Measurements from ENCODE around the gene RPS6KA3.

Gene RPS6KA3

GRCh38 chrX:20224814-20225487 is 41.8 kb downstream of the RPS6KA3 start:
- no peak overlapping the region for H3K27ac ChIP-seq
- H3K36me3 ChIP-seq: peaks cover 0 to 18% (median 8%) of the 10 kb centered on the region in 11 experiments; a peak in 14 of 22 replicates
- peak overlapping the region in 1 of 11 experiments; percentile 30; a peak in 1 of 22 replicates for H3K4me2 ChIP-seq
- peaks cover 0 to 4% (median 0%) of the 10 kb centered on the region in 11 experiments; a peak in 1 of 22 replicates for H4K20me1 ChIP-seq
- H3K4me3 ChIP-seq: no peak overlapping the region
- H3K27me3 ChIP-seq: no peaks in the 10 kb centered on the region
- H3K9me3 ChIP-seq (replicated peaks in 1 of 11): no peaks in the 10 kb centered on the region
- TF ChIP-seq Cebpa-rat (IDR thresholded peaks at IDR 0.05): no peak
- H3K4me1 ChIP-seq: peaks cover 0 to 42% (median 0%) of the 10 kb centered on the region in 10 experiments; a peak in 6 of 20 replicates
- no peak overlapping the region for H3K9ac ChIP-seq

GRCh38 chrX:20221902-20222301 is 44.8 kb downstream of the RPS6KA3 start:
- Histone ChIP-seq H3K4me3 (no peak overlapping the region), H3K4me1 (peaks cover 0 to 55% (median 7%) of the 10 kb centered on the region in 10 experiments; a peak in 9 of 20 replicates), H3K36me3 (peaks cover 0 to 6% (median 0%) of the 10 kb centered on the region in 11 experiments; a peak in 3 of 22 replicates), H3K9ac (no peak overlapping the region), H3K4me2 (no peak overlapping the region), H3K27me3 (no peaks in the 10 kb centered on the region), H3K27ac (no peak overlapping the region), H3K9me3 (replicated peaks in 1 of 11) (no peaks in the 10 kb centered on the region), H4K20me1 (peaks cover 0 to 4% (median 0%) of the 10 kb centered on the region in 11 experiments; a peak in 1 of 22 replicates)
- TF ChIP-seq Cebpa-rat (IDR thresholded peaks at IDR 0.05): no peak

GRCh38 chrX:20218836-20219505 is 47.7 kb downstream of the RPS6KA3 start:
- Histone ChIP-seq H3K27me3 (no peaks in the 10 kb centered on the region), H4K20me1 (0 out of 22 replicates have a peak, but pooled peaks cover 0 to 4% (median 0%) of the 10 kb centered on the region in 11 experiments), H3K4me2 (no peak overlapping the region), H3K4me3 (no peak overlapping the region), H3K27ac (no peak overlapping the region), H3K36me3 (peaks cover 0 to 13% (median 0%) of the 10 kb centered on the region in 11 experiments; a peak in 3 of 22 replicates), H3K9me3 (replicated peaks in 1 of 11) (no peaks in the 10 kb centered on the region), H3K4me1 (peaks cover 0 to 37% (median 8%) of the 10 kb centered on the region in 10 experiments; a peak in 7 of 20 replicates), H3K9ac (no peak overlapping the region)
- no peak for TF ChIP-seq Cebpa-rat (IDR thresholded peaks at IDR 0.05)

- no peak overlapping the region for H3K27ac ChIP-seq
- H3K9ac ChIP-seq: no peak overlapping the region
- no peaks in the 10 kb centered on the region for H3K9me3 ChIP-seq (replicated peaks in 1 of 11)
These were observed 48.8 kb downstream of the RPS6KA3 start for GRCh38 chrX:20217906-20218305.

GRCh38 chrX:20217271-20217670 is 49.4 kb downstream of the RPS6KA3 start:
- H3K4me1 ChIP-seq: peaks cover 0 to 21% (median 8%) of the 10 kb centered on the region in 10 experiments; a peak in 6 of 20 replicates
- peak overlapping the region in 3 of 11 experiments; percentile 20 to 44 (median 26); a peak in 4 of 22 replicates for H3K4me2 ChIP-seq
- 0 out of 22 replicates have a peak, but pooled peaks cover 0 to 4% (median 0%) of the 10 kb centered on the region in 11 experiments for H4K20me1 ChIP-seq
- TF ChIP-seq Cebpa-rat (IDR thresholded peaks at IDR 0.05): no peak
- no peaks in the 10 kb centered on the region for H3K9me3 ChIP-seq (replicated peaks in 1 of 11)
- H3K9ac ChIP-seq: no peak overlapping the region
- H3K4me3 ChIP-seq: no peak overlapping the region
- H3K27me3 ChIP-seq: no peaks in the 10 kb centered on the region
- H3K36me3 ChIP-seq: peaks cover 0 to 14% (median 0%) of the 10 kb centered on the region in 11 experiments; a peak in 3 of 22 replicates
- H3K27ac ChIP-seq: no peak overlapping the region

More at GRCh38 chrX:20217906-20218305, 48.8 kb downstream of the RPS6KA3 start:
- TF ChIP-seq Cebpa-rat (IDR thresholded peaks at IDR 0.05): no peak
- Histone ChIP-seq H3K4me3 (no peak overlapping the region), H3K36me3 (peaks cover 0 to 14% (median 0%) of the 10 kb centered on the region in 11 experiments; a peak in 3 of 22 replicates), H4K20me1 (0 out of 22 replicates have a peak, but pooled peaks cover 0 to 4% (median 0%) of the 10 kb centered on the region in 11 experiments), H3K4me2 (peak overlapping the region in 1 of 11 experiments; percentile 44; a peak in 2 of 22 replicates), H3K27me3 (no peaks in the 10 kb centered on the region), H3K4me1 (peaks cover 0 to 26% (median 8%) of the 10 kb centered on the region in 10 experiments; a peak in 6 of 20 replicates)

- Histone ChIP-seq H4K20me1 (peaks cover 0 to 10% (median 0%) of the 10 kb centered on the region in 11 experiments; a peak in 4 of 22 replicates), H3K36me3 (peaks cover 0 to 14% (median 0%) of the 10 kb centered on the region in 11 experiments; a peak in 2 of 22 replicates), H3K9ac (no peak overlapping the region), H3K4me1 (peaks cover 0 to 17% (median 8%) of the 10 kb centered on the region in 10 experiments; a peak in 6 of 20 replicates), H3K27me3 (no peaks in the 10 kb centered on the region), H3K9me3 (replicated peaks in 1 of 11) (no peaks in the 10 kb centered on the region), H3K27ac (no peak overlapping the region), H3K4me2 (no peak overlapping the region), H3K4me3 (no peak overlapping the region)
- no peak for TF ChIP-seq Cebpa-rat (IDR thresholded peaks at IDR 0.05)
These were observed 51.1 kb downstream of the RPS6KA3 start for GRCh38 chrX:20215565-20215964.

GRCh38 chrX:20212486-20213089 is 54.1 kb downstream of the RPS6KA3 start:
- Histone ChIP-seq H3K27me3 (no peaks in the 10 kb centered on the region), H3K9me3 (replicated peaks in 1 of 11) (no peaks in the 10 kb centered on the region), H4K20me1 (peaks cover 0 to 11% (median 0%) of the 10 kb centered on the region in 11 experiments; a peak in 4 of 22 replicates), H3K27ac (no peak overlapping the region), H3K9ac (no peak overlapping the region), H3K4me1 (peaks cover 0 to 12% (median 7%) of the 10 kb centered on the region in 10 experiments; a peak in 6 of 20 replicates), H3K4me2 (no peak overlapping the region), H3K4me3 (no peak overlapping the region), H3K36me3 (peaks cover 10 to 33% (median 17%) of the 10 kb centered on the region in 11 experiments; a peak in 21 of 22 replicates)
- TF ChIP-seq Cebpa-rat (IDR thresholded peaks at IDR 0.05): no peak

GRCh38 chrX:20211261-20211786 is 55.4 kb downstream of the RPS6KA3 start:
- no peak overlapping the region for H3K27ac ChIP-seq
- no peaks in the 10 kb centered on the region for H3K4me1 ChIP-seq
- no peak overlapping the region for H3K9ac ChIP-seq
- no peaks in the 10 kb centered on the region for H3K27me3 ChIP-seq
- H4K20me1 ChIP-seq: peaks cover 0 to 11% (median 0%) of the 10 kb centered on the region in 11 experiments; a peak in 4 of 22 replicates
- TF ChIP-seq Cebpa-rat (IDR thresholded peaks at IDR 0.05): no peak
- H3K9me3 ChIP-seq (replicated peaks in 1 of 11): no peaks in the 10 kb centered on the region
- no peak overlapping the region for H3K4me3 ChIP-seq
- H3K4me2 ChIP-seq: no peak overlapping the region
- H3K36me3 ChIP-seq: peaks cover 15 to 46% (median 29%) of the 10 kb centered on the region in 11 experiments; a peak in 21 of 22 replicates
